Islet of Langerhans (tissue), 1 donor: ENCODE results near the gene TUBA3E.
"Not testable (repeated sequence)": the region's sequence is repeated elsewhere in the genome, so short reads cannot be mapped to it uniquely, and the experiment has no call there.

ENCODE experiments used
- FAIRE-seq: peaks from one replicate; lab custom pipeline; 2011; peaks lifted over from hg19 to GRCh38; lab: Jason Lieb, UNC

The TUBA3E gene

GRCh38 chr2:130198343-130198742 is at the start of gene TUBA3E:
Gene TUBA3E (minus strand): TSS chr2:130198439. CDS start chr2:130198360, 79 bp downstream.
- no peak for FAIRE-seq

GRCh38 chr2:130246430-130246829 is 48.2 kb upstream of the TUBA3E start:
- no peak for FAIRE-seq

GRCh38 chr2:130245976-130246375 is 47.7 kb upstream of the TUBA3E start:
- FAIRE-seq, result no peak

- FAIRE-seq, result no peak
Measured at GRCh38 chr2:130243359-130243758, 45.1 kb upstream of the TUBA3E start.

GRCh38 chr2:130241041-130241707 is 42.9 kb upstream of the TUBA3E start:
- FAIRE-seq, result no peak

- FAIRE-seq, result not testable (repeated sequence)
Measured at GRCh38 chr2:130239581-130239980, 41.3 kb upstream of the TUBA3E start.

GRCh38 chr2:130233066-130233465 is 34.8 kb upstream of the TUBA3E start:
- FAIRE-seq, result not testable (repeated sequence)

- no peak for FAIRE-seq
Measured at GRCh38 chr2:130231656-130232055, 33.4 kb upstream of the TUBA3E start.

GRCh38 chr2:130230907-130231306 is 32.7 kb upstream of the TUBA3E start:
- not testable (repeated sequence) for FAIRE-seq

- FAIRE-seq, result not testable (repeated sequence)
Measured at GRCh38 chr2:130230376-130230775, 32.1 kb upstream of the TUBA3E start.

GRCh38 chr2:130229161-130229510 is 30.9 kb upstream of the TUBA3E start:
- FAIRE-seq, result not testable (repeated sequence)

GRCh38 chr2:130228467-130229160 is 30.4 kb upstream of the TUBA3E start:
- not testable (repeated sequence) for FAIRE-seq

- FAIRE-seq, result not testable (repeated sequence)
Measured at GRCh38 chr2:130228005-130228404, 29.8 kb upstream of the TUBA3E start.

GRCh38 chr2:130222523-130222922 is 24.3 kb upstream of the TUBA3E start:
- FAIRE-seq, result not testable (repeated sequence)

- FAIRE-seq, result not testable (repeated sequence)
Measured at GRCh38 chr2:130220505-130220904, 22.3 kb upstream of the TUBA3E start.

- not testable (repeated sequence) for FAIRE-seq
Measured at GRCh38 chr2:130219147-130219546, 20.9 kb upstream of the TUBA3E start.

- FAIRE-seq, result not testable (repeated sequence)
Measured at GRCh38 chr2:130207051-130207450, 8.8 kb upstream of the TUBA3E start.

GRCh38 chr2:130203150-130203549 is 4.9 kb upstream of the TUBA3E start:
- not testable (repeated sequence) for FAIRE-seq

- not testable (repeated sequence) for FAIRE-seq
Measured at GRCh38 chr2:130202518-130202917, 4.3 kb upstream of the TUBA3E start.

GRCh38 chr2:130196052-130196451 is 2.2 kb downstream of the TUBA3E start:
- FAIRE-seq, result not testable (repeated sequence)

GRCh38 chr2:130195089-130195635 is 3.1 kb downstream of the TUBA3E start:
- FAIRE-seq, result not testable (repeated sequence)

GRCh38 chr2:130193824-130194223 is 4.4 kb downstream of the TUBA3E start:
- FAIRE-seq, result not testable (repeated sequence)

- not testable (repeated sequence) for FAIRE-seq
Measured at GRCh38 chr2:130192451-130192850, 5.8 kb downstream of the TUBA3E start.
